EH (cell line): ENCODE results near the gene SYS1.

Source experiments
- DNase-seq: peaks from one replicate; pipeline ENCODE4 v3.0.0-alpha.2; 2015; ENCODE audit warnings: low read depth

Gene SYS1

GRCh38 chr20:45415822-45416637 is 53.1 kb downstream of the SYS1 start, which contains the start of gene PIGT:
Gene PIGT (plus strand): TSS chr20:45416141. CDS start chr20:45416157, 16 bp downstream.
- peak; percentile 87 for DNase-seq

- DNase-seq = no peak
Measured at GRCh38 chr20:45416917-45417316, 54.0 kb downstream of the SYS1 start.
